ENCODE data around the gene CIAO1.

- TF ChIP-seq EZH2 (IDR thresholded peaks at IDR 0.05; ENCODE audit: low read depth) (no peak), CTCF (conservative IDR thresholded peaks at IDR 0.05) (no peak)
These were observed 17.4 kb upstream of the CIAO1 start for GRCh38 chr2:96248624-96249023.

Measured in PC-9 (cell line).